A673 (cell line): ENCODE data around the gene ZNF805.

Source experiments
- CTCF ChIP-seq: fragments of 300-800, 200-600 bp; sonication (generic); conservative IDR thresholded peaks from 2 replicates; pipeline ENCODE4 v1.5.1; 2017; ENCODE audit warnings: low read depth, mild to moderate bottlenecking, antibody characterized with exemption, low read length, moderate library complexity, mixed read lengths
- EZH2 ChIP-seq: fragments of 200-600 bp; sonication (generic); IDR thresholded peaks from 2 replicates; pipeline ENCODE4 v1.6.1; 2017; ENCODE audit warnings: borderline replicate concordance, low read depth, mild to moderate bottlenecking, mixed read lengths, antibody characterized with exemption, low read length; ENCODE audit not compliant: poor library complexity, severe bottlenecking

GRCh38 chr19:57271280-57271679 lies 30.8 kb downstream of the ZNF805 start:
- TF ChIP-seq CTCF (no peak), EZH2 (no peak)
